IMR-90 (cell line): ENCODE measurements around the gene SLC12A7. TPM values are rescaled to one million over a fixed set of nuclear protein-coding genes. Genes with fewer than 3 reads are reported as not detected.

ENCODE experiments used
- ATAC-seq: fragments of 200-7000 bp; cut with Tn5 transposase; 2 replicates; pipeline ENCODE4 v1.9.1; 2020; ENCODE audit warnings: low read depth, mild to moderate bottlenecking, moderate library complexity
- BruUV-seq: library from RNA; stranded (reverse); fragments of 400-500 nt; replicated peaks from 2 replicates; lab custom pipeline; 2021; lab: Mats Ljungman, UMichigan
- CTCF ChIA-PET: fragments of 300-600 bp; formaldehyde crosslinking; extraction: SDS; loops from one replicate; lab custom pipeline; 2021; ENCODE audit warnings: antibody characterized with exemption; lab: Yijun Ruan, JAX
- POLR2A ChIA-PET: fragments of 300-600 bp; sonication (Branson Sonifier 250); formaldehyde crosslinking; loops from one replicate; lab custom pipeline; 2022; ENCODE audit warnings: antibody characterized with exemption; ENCODE audit not compliant: unreplicated experiment; lab: Charles Lee
- DNase-seq: peaks from one replicate; pipeline ENCODE4 v3.0.0; 2013
- H2AFZ ChIP-seq: replicated peaks from 2 replicates; pipeline ENCODE3; 2013; ENCODE audit warnings: low read length, mild to moderate bottlenecking; ENCODE audit not compliant: poor library complexity
- H2AK5ac ChIP-seq: 2 replicates; pipeline ENCODE4 v1.6.1; 2013; ENCODE audit warnings: low read depth, low read length, inconsistent platforms
- H2AK9ac ChIP-seq: replicated peaks from 2 replicates; pipeline ENCODE3; 2013; ENCODE audit warnings: mild to moderate bottlenecking, low read depth, low read length, moderate library complexity; ENCODE audit not compliant: poor library complexity
- H2BK120ac ChIP-seq: 2 replicates; pipeline ENCODE4 v1.6.1; 2013; ENCODE audit warnings: low read depth, low read length, inconsistent platforms
- H2BK15ac ChIP-seq: 3 replicates; pipeline ENCODE4 v1.6.1; 2013; ENCODE audit warnings: low read depth, low read length, inconsistent platforms
- H2BK20ac ChIP-seq: 2 replicates; pipeline ENCODE4 v1.6.1; 2013; ENCODE audit warnings: low read depth, mild to moderate bottlenecking, inconsistent platforms, low read length, moderate library complexity
- H2BK5ac ChIP-seq: 2 replicates; pipeline ENCODE4 v1.6.1; 2013; ENCODE audit warnings: mild to moderate bottlenecking, low read depth, low read length, inconsistent platforms; ENCODE audit not compliant: poor library complexity, severe bottlenecking
- H3K14ac ChIP-seq: replicated peaks from 2 replicates; pipeline ENCODE4 v1.6.1; 2013; ENCODE audit warnings: low read depth, low read length, inconsistent platforms
- H3K18ac ChIP-seq: 2 replicates; pipeline ENCODE4 v1.6.1; 2013; ENCODE audit warnings: low read depth, low read length, control low read depth
- H3K23ac ChIP-seq: 2 replicates; pipeline ENCODE4 v1.6.1; 2013; ENCODE audit warnings: low read depth, low read length, inconsistent platforms
- H3K27ac ChIP-seq: 2 replicates; pipeline ENCODE4 v1.5.1; 2013; ENCODE audit warnings: mild to moderate bottlenecking, control low read depth, low read length; ENCODE audit not compliant: insufficient read depth
- H3K27me3 ChIP-seq: 2 replicates; pipeline ENCODE4 v1.6.1; 2013; ENCODE audit warnings: low read length; ENCODE audit not compliant: control insufficient read depth, insufficient read depth
- H3K36me3 ChIP-seq: 2 replicates; pipeline ENCODE4 v1.6.1; 2013; ENCODE audit warnings: low read length, mixed read lengths; ENCODE audit not compliant: control insufficient read depth, insufficient read depth
- H3K4ac ChIP-seq: 2 replicates; pipeline ENCODE4 v1.6.1; 2013; ENCODE audit warnings: low read depth, low read length, inconsistent platforms
- H3K4me1 ChIP-seq: 2 replicates; pipeline ENCODE4 v1.6.1; 2013; ENCODE audit warnings: low read length, mixed read lengths; ENCODE audit not compliant: control insufficient read depth, insufficient read depth
- H3K4me2 ChIP-seq: 2 replicates; pipeline ENCODE4 v1.6.1; 2013; ENCODE audit warnings: low read depth, mild to moderate bottlenecking, control low read depth, low read length, moderate library complexity
- H3K4me3 ChIP-seq: 2 replicates; pipeline ENCODE4 v1.5.1; 2013; ENCODE audit warnings: low read depth, mild to moderate bottlenecking, control low read depth, low read length, moderate library complexity; ENCODE audit not compliant: insufficient read depth
- H3K56ac ChIP-seq: 2 replicates; pipeline ENCODE4 v1.6.1; 2013; ENCODE audit warnings: low read length, inconsistent platforms; ENCODE audit not compliant: insufficient read depth; ENCODE audit errors: extremely low read depth
- H3K79me1 ChIP-seq, 2 experiments: 2 replicates each; pipeline ENCODE4 v1.6.1; 2013; ENCODE audit warnings: low read length in 2 of 2, inconsistent platforms in 1 of 2, low read depth in 1 of 2
- H3K9ac ChIP-seq: 2 replicates; pipeline ENCODE4 v1.6.1; 2013; ENCODE audit warnings: low read depth, low read length, control low read depth
- H3K9me1 ChIP-seq: 2 replicates; pipeline ENCODE4 v1.6.1; 2013; ENCODE audit warnings: low read length, inconsistent platforms; ENCODE audit not compliant: insufficient read depth
- H3K9me3 ChIP-seq: 2 replicates; pipeline ENCODE4 v1.6.1; 2013; ENCODE audit warnings: low read length; ENCODE audit not compliant: control insufficient read depth, insufficient read depth
- H4K20me1 ChIP-seq: 2 replicates; pipeline ENCODE4 v1.6.1; 2013; ENCODE audit warnings: low read length, inconsistent platforms; ENCODE audit not compliant: insufficient read depth
- H4K5ac ChIP-seq: 2 replicates; pipeline ENCODE4 v1.6.1; 2013; ENCODE audit warnings: mild to moderate bottlenecking, low read depth, low read length, control low read depth
- H4K8ac ChIP-seq, 2 experiments: 2 replicates each; pipeline ENCODE4 v1.6.1; 2013; ENCODE audit warnings: low read depth in 2 of 2, low read length in 2 of 2, control low read depth in 1 of 2, inconsistent platforms in 1 of 2
- H4K91ac ChIP-seq: 2 replicates; pipeline ENCODE4 v1.6.1; 2013; ENCODE audit warnings: low read depth, low read length, inconsistent platforms; ENCODE audit not compliant: insufficient read depth
- FOS ChIP-seq: fragments of 150-350 bp; IDR thresholded peaks from 2 replicates; pipeline ENCODE4 v1.6.1; 2016; ENCODE audit warnings: low read depth, low read length
- NFE2L2 ChIP-seq: fragments of 150-350 bp; IDR thresholded peaks from 2 replicates; pipeline ENCODE4 v1.6.1; 2016; ENCODE audit warnings: low read depth, mild to moderate bottlenecking, low read length
- RAD21 ChIP-seq: IDR thresholded peaks from 2 replicates; pipeline ENCODE4 v1.6.1; 2012; ENCODE audit warnings: low read length, improper control_type of control experiment
- WGBS, 2 experiments: methylation state at CpG; one replicate each; pipeline versions ENCODE4 v1.1.5 to v1.1.7; 2013; ENCODE audit warnings: missing lambda C conversion rate in 2 of 2; ENCODE audit not compliant: insufficient read length in 1 of 2; ENCODE audit errors: extremely low coverage in 2 of 2; 5-methylcytosine and 5-hydroxymethylcytosine counted together
- dilution Hi-C: fragments of 300-500 bp; cut with HindIII; formaldehyde crosslinking; loops from one replicate; pipeline ENCODE4 v1.14.3; 2018; ENCODE audit warnings: low sequenced_read_pairs; ENCODE audit not compliant: unreplicated experiment
- in situ Hi-C: fragments of 300-500 bp; cut with MboI; formaldehyde crosslinking; loops from 3 replicates; pipeline ENCODE4 v1.14.3; 2019; ENCODE audit warnings: low sequenced_read_pairs, inconsistent platforms, mixed read lengths
- intact Hi-C: fragments of 100-400 bp; cut with micrococcal nuclease; formaldehyde crosslinking; loops from 2 replicates; pipeline ENCODE4 v1.10.0; 2022
- polyA plus RNA-seq, 3 experiments: library from polyadenylated mRNA; depleted of rRNA; stranded (reverse); fragments of >200 nt; gene quantifications; 2 replicates each; pipeline ENCODE4 v1.2.3, GENCODE V29; 2012; ENCODE audit warnings: low replicate concordance in 1 of 3
- total RNA-seq: library from RNA; depleted of rRNA; stranded (reverse); fragments of >200 nt; gene quantifications from 2 replicates; pipeline ENCODE4 v1.2.3, GENCODE V29; 2012
- TF ChIP-seq, protein P1 (sequence below): fragments of 150-350 bp; IDR thresholded peaks from 2 replicates; pipeline ENCODE4 v1.6.1; 2016; ENCODE audit warnings: low read depth, mild to moderate bottlenecking, low read length, moderate library complexity, borderline replicate concordance

Gene SLC12A7
- total and polyA plus RNA-seq, 2 of the 4 experiments (the other 2 are of a cell fraction) = 3.0 to 6.1 TPM

DNA sequence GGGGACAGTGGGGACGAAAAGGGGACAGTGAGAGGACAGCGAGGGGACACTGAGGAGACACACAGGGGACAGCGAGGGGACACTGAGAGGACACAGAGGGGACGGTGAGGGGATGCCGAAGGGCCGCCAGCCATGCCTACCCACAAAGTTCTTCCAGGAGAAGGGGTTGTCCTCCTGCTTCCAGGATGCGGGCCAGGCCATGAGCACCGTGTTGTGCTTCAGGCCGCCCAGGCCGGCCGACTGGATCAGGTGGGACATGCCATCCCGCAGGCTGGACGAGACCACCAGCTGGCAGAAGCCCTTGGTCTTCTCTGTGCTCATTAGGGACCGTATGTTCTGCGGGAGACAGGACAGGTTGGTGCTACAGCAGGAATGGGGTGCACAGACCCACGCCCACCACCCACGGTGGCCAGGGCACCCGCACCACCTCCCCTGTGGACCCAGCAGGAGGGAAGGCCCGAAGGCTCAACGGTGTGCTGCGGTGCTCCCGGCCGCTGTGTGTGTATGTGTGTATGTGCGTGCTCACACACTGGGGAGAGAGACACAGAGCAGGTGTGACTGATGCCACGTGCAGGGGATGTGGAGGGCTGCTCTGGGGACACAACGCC is 46.6 kb downstream of the SLC12A7 start:
- intact Hi-C loops = no loop called here
- BruUV-seq = no TSS peak
- Histone ChIP-seq H2AFZ (no peak overlapping the region), H3K9me3 (no peaks in the 10 kb centered on the region), H3K9me1 (no peaks in the 10 kb centered on the region), H2AK9ac (no peak overlapping the region), H2BK20ac (no peak overlapping the region), H2BK15ac (no peak overlapping the region), H3K4me1 (no peaks in the 10 kb centered on the region), H3K27me3 (no peaks in the 10 kb centered on the region), H2AK5ac (no peak overlapping the region), H3K4me2 (no peak overlapping the region), H3K9ac (no peak overlapping the region), H3K4me3 (no peak overlapping the region), H3K79me1 (no peaks in the 10 kb centered on the region), H4K5ac (no peak overlapping the region), H3K18ac (no peak overlapping the region), H3K56ac (no peak overlapping the region), H4K8ac (no peak overlapping the region), H3K36me3 (peaks cover 24% of the 10 kb centered on the region), H3K14ac (no peak overlapping the region), H2BK5ac (no peak overlapping the region), H3K4ac (no peak overlapping the region), H3K23ac (no peak overlapping the region), H3K27ac (no peak overlapping the region), H4K91ac (no peak overlapping the region), H4K20me1 (no peaks in the 10 kb centered on the region), H2BK120ac (no peak overlapping the region)
- in situ Hi-C loops = no loop called here
- WGBS, 2 experiments = 93% methylated on average over 7 of the region's 26 CpGs; no CpG with 5 or more reads in 1 of the 2 experiments
- TF ChIP-seq, protein P1, sequence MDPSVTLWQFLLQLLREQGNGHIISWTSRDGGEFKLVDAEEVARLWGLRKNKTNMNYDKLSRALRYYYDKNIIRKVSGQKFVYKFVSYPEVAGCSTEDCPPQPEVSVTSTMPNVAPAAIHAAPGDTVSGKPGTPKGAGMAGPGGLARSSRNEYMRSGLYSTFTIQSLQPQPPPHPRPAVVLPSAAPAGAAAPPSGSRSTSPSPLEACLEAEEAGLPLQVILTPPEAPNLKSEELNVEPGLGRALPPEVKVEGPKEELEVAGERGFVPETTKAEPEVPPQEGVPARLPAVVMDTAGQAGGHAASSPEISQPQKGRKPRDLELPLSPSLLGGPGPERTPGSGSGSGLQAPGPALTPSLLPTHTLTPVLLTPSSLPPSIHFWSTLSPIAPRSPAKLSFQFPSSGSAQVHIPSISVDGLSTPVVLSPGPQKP = no peak
- TF ChIP-seq RAD21 = no peak
- TF ChIP-seq NFE2L2 = no peak
- no peak for TF ChIP-seq FOS
- DNase-seq = no peak
- dilution Hi-C loops = no loop called here
- POLR2A ChIA-PET = no interaction called here
- CTCF ChIA-PET = no interaction called here
- ATAC-seq = no peak
